Effector memory CD8-positive, alpha-beta T cell (primary cell): ENCODE data around the gene ZNF487.
"Not testable (repeated sequence)": the region's sequence is repeated elsewhere in the genome, so short reads cannot be mapped to it uniquely, and the experiment has no call there.

ENCODE experiments used
- ATAC-seq: fragments of 150-1000 bp; cut with Tn5 transposase; replicated peaks from 2 replicates; pipeline ENCODE4 v1.10.0; 2021; ENCODE audit warnings: mild to moderate bottlenecking, moderate library complexity
- DNase-seq, 3 experiments: peaks; one replicate each; pipeline ENCODE4 v3.0.0; 2021
- H3K27ac Mint-ChIP-seq, 2 donors: one replicate each; pipeline ENCODE4 v1.8.0; 2022; ENCODE audit warnings: mild to moderate bottlenecking in 2 of 2, mixed read lengths in 2 of 2, moderate library complexity in 2 of 2
- H3K27me3 Mint-ChIP-seq, 2 donors: one replicate each; pipeline ENCODE4 v1.8.0; 2022; ENCODE audit warnings: mixed read lengths in 2 of 2
- H3K36me3 Mint-ChIP-seq: one replicate; pipeline ENCODE4 v1.8.0; 2022; ENCODE audit warnings: mild to moderate bottlenecking, moderate library complexity, mixed read lengths; ENCODE audit not compliant: insufficient read depth
- H3K4me1 Mint-ChIP-seq, 2 donors: one replicate each; pipeline ENCODE4 v1.8.0; 2022; ENCODE audit warnings: low read depth in 2 of 2, mixed read lengths in 2 of 2
- H3K4me3 Mint-ChIP-seq, 2 donors: one replicate each; pipeline ENCODE4 v1.8.0; 2022; ENCODE audit warnings: mild to moderate bottlenecking in 2 of 2, mixed read lengths in 2 of 2, moderate library complexity in 2 of 2
- H3K9me3 Mint-ChIP-seq, 2 donors: one replicate each; pipeline ENCODE4 v1.8.0; 2022; ENCODE audit warnings: mixed read lengths in 2 of 2

ZNF487 gene

DNA sequence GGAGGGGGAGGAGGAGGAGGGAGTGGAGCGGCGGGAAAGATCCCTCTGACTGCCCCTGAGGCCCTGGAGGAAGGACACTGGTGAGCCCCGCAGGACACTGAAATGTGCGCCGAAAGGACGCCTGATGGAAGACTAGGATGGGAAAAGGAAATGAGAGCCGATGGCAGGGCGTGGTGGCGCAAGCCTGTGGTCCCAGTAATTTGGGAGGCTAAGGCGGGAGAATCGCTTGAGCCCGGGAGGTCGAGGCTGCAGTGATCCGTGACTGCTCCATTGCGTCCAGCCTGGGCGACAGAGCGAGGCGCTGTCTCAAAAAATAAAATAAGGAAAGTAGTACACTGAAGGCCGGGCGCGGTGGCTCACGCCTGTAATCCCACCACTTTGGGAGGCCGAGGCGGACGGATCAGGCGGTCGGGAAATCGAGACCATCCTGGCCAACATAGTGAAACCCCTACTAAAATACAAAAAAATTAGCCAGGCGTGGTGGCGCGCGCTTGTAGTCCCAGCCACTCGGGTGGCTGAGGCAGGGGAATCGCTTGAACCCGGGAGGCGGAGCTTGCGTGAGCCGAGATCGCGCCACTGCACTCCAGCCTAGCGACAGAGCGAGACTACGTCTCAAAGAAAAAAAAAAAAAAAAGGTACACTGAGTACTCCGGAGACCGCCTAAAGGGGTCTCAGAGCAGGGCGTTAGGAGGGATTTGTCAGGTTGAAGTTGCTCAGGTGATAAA is 27.4 kb upstream of the ZNF487 start:
- DNase-seq, result peak; percentile 68 to 69 (median 69)
- Mint-ChIP-seq H3K4me1 (peaks cover 25 to 27% of the 10 kb centered on the region in 2 donors), H3K27me3 (no peaks in the 10 kb centered on the region), H3K36me3 (peaks cover 60% of the 10 kb centered on the region), H3K9me3 (no peaks in the 10 kb centered on the region), H3K4me3 (peak overlapping the region; percentile 86 to 97), H3K27ac (peak overlapping the region; percentile 99 to 100)
- ATAC-seq, result peak; percentile 22

GRCh38 chr10:43410345-43410744 is 26.6 kb upstream of the ZNF487 start:
- Mint-ChIP-seq H3K27ac (peak overlapping the region; percentile 99 to 100), H3K4me1 (peaks cover 21 to 23% of the 10 kb centered on the region in 2 donors), H3K4me3 (peak overlapping the region; percentile 86 to 97), H3K9me3 (no peaks in the 10 kb centered on the region), H3K36me3 (peaks cover 52% of the 10 kb centered on the region), H3K27me3 (no peaks in the 10 kb centered on the region)
- DNase-seq (no peak), ATAC-seq (no peak)

GRCh38 chr10:43411536-43411935 is 25.4 kb upstream of the ZNF487 start:
- no peaks in the 10 kb centered on the region for H3K27me3 Mint-ChIP-seq
- no peak overlapping the region for H3K27ac Mint-ChIP-seq
- peaks cover 45% of the 10 kb centered on the region for H3K36me3 Mint-ChIP-seq
- DNase-seq, result no peak
- no peak overlapping the region for H3K4me3 Mint-ChIP-seq
- H3K4me1 Mint-ChIP-seq, result peaks cover 18 to 23% of the 10 kb centered on the region in 2 donors
- no peak for ATAC-seq
- no peaks in the 10 kb centered on the region for H3K9me3 Mint-ChIP-seq

GRCh38 chr10:43415544-43415943 is 21.4 kb upstream of the ZNF487 start:
- H3K27me3 Mint-ChIP-seq, result no peaks in the 10 kb centered on the region
- H3K36me3 Mint-ChIP-seq, result peaks cover 35% of the 10 kb centered on the region
- ATAC-seq (no peak), DNase-seq (no peak)
- no peak overlapping the region for H3K27ac Mint-ChIP-seq
- no peak overlapping the region for H3K4me3 Mint-ChIP-seq
- H3K4me1 Mint-ChIP-seq, result peaks cover 19 to 31% of the 10 kb centered on the region in 2 donors
- no peaks in the 10 kb centered on the region for H3K9me3 Mint-ChIP-seq

DNA sequence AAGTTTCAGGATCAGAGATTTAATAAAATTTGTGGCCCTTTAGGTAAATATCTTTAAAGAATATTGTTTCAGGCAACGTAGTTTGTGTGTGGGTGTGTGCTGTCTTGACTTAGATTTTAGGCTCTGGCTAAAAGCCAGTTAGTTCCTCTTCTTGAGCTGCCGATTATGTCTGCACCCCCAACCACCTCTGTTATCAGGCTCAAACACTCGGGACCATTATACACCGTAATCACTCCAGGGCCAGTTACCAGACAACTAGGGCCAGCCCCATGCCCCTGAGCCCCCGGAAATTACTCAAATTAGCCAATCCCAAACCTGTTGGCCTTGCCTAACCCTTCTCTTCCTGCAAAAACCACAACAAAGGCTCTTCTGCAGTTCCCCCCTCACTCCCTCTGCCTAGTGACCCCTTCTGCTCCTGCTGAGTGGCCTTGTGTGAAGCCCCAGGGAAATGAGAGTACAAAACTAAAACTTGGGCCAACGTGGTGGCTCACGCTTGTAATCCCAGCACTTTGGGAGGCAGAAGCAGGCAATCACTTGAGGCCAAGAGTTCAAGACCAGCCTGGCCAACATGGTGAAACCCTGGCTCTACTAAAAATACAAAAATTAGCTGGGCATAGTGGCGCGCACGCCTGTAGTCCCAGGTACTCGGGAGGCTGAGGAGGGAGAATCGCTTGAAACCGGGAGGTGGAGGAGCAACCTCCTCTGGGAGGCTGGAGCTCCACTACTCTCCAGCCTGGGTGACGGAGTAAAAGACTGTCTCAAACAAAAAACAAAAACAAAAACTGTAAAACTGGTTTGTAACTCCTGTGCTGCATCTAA is 18.8 kb upstream of the ZNF487 start:
- DNase-seq (peak; percentile 31 to 41 (median 31)), ATAC-seq (peak; percentile 29)
- H3K36me3 Mint-ChIP-seq, result peaks cover 45% of the 10 kb centered on the region
- H3K27ac Mint-ChIP-seq, result peak overlapping the region; percentile 85 to 89
- H3K27me3 Mint-ChIP-seq, result no peaks in the 10 kb centered on the region
- peaks cover 28 to 39% of the 10 kb centered on the region in 2 donors for H3K4me1 Mint-ChIP-seq
- peak overlapping the region; percentile 54 to 62 for H3K4me3 Mint-ChIP-seq
- H3K9me3 Mint-ChIP-seq, result no peaks in the 10 kb centered on the region

DNA sequence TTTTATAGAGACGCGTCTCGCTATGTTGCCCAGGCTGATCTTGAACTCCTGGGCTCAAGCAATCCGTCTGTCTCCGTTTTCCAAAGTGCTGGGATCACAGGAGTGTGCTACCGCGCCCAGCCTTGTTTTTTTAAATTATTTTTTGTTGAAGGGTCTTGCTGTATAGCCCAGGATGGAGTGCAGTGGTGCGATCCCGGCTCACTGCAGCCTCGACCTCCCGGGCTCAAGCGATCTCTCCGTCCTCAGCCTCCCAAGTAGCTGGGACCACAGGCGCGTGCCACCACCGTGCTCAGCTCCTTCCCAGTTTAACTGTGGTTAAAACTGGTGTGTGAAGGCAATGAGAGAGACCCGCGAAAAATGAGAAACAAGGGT is 16.9 kb upstream of the ZNF487 start:
- peaks cover 28 to 39% of the 10 kb centered on the region in 2 donors for H3K4me1 Mint-ChIP-seq
- H3K4me3 Mint-ChIP-seq, result peak overlapping the region; percentile 87 to 98
- ATAC-seq, result no peak

DNA sequence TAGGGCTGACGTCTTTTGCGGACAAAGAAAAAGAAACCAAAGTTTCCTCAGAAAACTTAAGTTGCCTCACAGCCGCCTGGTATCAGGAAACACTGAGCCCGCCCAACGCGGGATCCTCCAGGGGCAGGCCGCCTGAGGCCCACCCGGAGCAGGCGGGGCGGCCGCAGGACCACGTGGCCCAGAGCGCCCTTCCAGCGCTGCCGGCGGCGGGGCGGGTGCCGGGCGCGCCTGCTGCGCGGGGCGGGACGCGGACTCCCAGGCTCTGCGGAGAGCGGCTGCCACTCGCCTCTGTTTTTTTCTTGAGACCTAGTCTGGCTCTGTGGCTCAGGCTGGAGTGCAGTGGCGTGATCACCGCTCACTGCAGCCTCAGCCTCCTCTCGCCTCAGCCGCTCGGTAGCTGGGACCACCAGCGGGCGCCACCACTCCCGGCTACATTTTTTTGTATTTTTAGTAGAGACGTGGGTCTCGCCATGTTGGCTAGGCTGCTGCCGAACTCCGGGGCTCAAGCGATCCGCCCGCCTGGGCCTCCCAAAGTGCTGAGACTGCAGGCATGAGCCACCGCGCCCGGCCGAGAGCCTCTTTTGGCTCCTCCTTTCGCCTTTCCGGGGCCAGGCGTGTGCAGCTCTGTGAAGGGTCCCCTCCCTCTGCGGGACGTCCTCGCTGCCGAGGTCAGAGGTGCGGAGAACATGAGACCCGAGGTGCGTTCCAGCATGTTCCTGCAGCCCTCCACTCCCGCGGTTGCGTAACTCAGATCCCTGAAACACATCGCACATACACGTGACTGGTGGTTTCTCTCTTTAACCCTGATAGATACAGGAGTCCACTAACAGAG is 16.3 kb upstream of the ZNF487 start:
- peak; percentile 77 to 82 (median 79) for DNase-seq
- peaks cover 28 to 39% of the 10 kb centered on the region in 2 donors for H3K4me1 Mint-ChIP-seq
- peak; percentile 85 for ATAC-seq
- H3K9me3 Mint-ChIP-seq, result no peaks in the 10 kb centered on the region
- peak overlapping the region; percentile 87 to 98 for H3K4me3 Mint-ChIP-seq
- H3K36me3 Mint-ChIP-seq, result peaks cover 43% of the 10 kb centered on the region
- peak overlapping the region; percentile 98 for H3K27ac Mint-ChIP-seq
- H3K27me3 Mint-ChIP-seq, result no peaks in the 10 kb centered on the region

More for the DNA sequence above, 16.9 kb upstream of the ZNF487 start:
- Mint-ChIP-seq H3K36me3 (peaks cover 45% of the 10 kb centered on the region), H3K27me3 (no peaks in the 10 kb centered on the region), H3K27ac (peak overlapping the region; percentile 98), H3K9me3 (no peaks in the 10 kb centered on the region)
- DNase-seq, result no peak

DNA sequence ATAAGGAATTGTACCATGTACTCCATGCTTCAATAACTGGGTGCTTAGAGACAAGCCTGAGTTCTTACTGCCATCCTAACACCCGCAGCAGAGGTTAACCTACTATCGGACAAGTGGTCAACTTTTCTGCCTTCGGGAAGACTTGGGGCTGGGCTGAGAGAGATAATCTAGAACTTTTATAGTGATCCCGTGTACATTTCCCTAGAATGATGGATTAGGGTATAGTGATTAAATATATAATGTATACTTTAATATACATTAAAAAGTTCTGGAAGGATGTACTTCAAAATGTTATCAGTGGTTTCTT is 15.8 kb upstream of the ZNF487 start:
- Mint-ChIP-seq H3K27me3 (no peaks in the 10 kb centered on the region), H3K4me1 (peaks cover 28 to 39% of the 10 kb centered on the region in 2 donors), H3K36me3 (peaks cover 40% of the 10 kb centered on the region), H3K9me3 (no peaks in the 10 kb centered on the region), H3K4me3 (peak overlapping the region; percentile 87 to 98), H3K27ac (peak overlapping the region; percentile 98)
- DNase-seq (no peak), ATAC-seq (no peak)

DNA sequence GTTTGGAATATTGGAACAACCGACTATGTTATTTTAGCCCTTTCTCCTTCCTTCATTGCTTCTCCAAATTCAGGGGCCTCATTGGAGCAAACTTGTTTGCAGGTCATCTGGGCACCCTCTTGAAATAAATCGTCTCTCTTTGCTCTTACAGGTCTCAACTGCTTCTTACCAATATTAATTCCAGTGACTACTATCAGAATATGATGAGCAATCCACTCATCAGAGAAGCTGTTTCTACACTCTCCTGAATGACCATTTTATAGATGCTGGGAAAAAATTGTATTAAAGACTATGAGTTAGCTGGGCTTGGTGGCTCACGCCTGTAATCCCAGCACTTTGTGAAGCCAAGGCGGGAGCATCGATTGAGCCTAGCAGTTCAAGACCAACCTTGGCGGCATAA is 15.4 kb upstream of the ZNF487 start:
- ATAC-seq, result no peak
- Mint-ChIP-seq H3K27me3 (no peaks in the 10 kb centered on the region), H3K4me3 (peak overlapping the region; percentile 87 to 98), H3K27ac (peak overlapping the region in 1 of 2 donors; percentile 98), H3K9me3 (no peaks in the 10 kb centered on the region), H3K36me3 (peaks cover 39% of the 10 kb centered on the region), H3K4me1 (peaks cover 28 to 39% of the 10 kb centered on the region in 2 donors)
- DNase-seq, result no peak

DNA sequence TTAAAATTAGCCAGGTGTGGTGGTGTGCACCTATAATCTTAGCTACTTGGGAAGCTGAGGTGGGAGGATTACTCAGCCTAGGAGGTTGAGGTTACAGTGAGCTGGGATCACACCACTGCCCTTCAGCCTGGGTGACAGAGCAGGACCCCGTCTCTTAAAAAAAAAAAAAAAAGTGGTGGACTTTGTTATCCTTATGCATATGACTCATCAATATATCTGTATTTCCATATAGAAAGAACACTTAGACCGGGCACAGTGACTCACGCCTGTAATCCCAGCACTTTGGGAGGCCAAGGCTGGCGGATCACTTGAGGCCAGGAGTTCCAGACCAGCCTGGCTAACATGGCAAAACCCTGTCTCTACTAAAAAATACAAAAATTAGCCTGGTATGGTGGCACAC is 15.0 kb upstream of the ZNF487 start:
- H3K4me1 Mint-ChIP-seq, result peaks cover 28 to 39% of the 10 kb centered on the region in 2 donors

DNA sequence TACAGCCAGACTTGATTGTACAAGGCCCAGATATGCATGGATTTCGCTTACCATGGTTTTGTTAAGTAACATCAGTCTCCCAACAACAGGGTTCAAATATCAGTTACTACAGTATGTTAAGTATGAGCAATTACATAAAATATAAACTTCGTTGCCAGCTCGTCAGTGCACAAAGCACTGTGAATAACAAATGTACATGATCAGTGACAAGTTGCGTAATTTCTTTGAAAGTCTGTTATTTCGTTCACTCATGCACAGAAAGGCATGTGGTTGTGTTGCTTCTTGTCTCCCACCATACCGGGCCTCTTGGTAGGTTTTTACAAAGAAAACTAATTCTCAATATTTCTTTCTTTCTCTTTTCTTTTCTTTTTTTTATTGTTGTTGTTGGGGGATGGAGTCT is 12.5 kb upstream of the ZNF487 start:
- Mint-ChIP-seq H3K4me1 (peaks cover 17 to 18% of the 10 kb centered on the region in 2 donors), H3K4me3 (no peak overlapping the region), H3K9me3 (no peaks in the 10 kb centered on the region), H3K27ac (no peak overlapping the region), H3K27me3 (no peaks in the 10 kb centered on the region), H3K36me3 (peaks cover 18% of the 10 kb centered on the region)
- DNase-seq, result no peak
- ATAC-seq, result no peak

More for the DNA sequence above, 15.0 kb upstream of the ZNF487 start:
- not testable (repeated sequence) for H3K9me3 Mint-ChIP-seq, ATAC-seq, H3K27me3 Mint-ChIP-seq, DNase-seq
- peak overlapping the region in 1 of 2 donors; percentile 98 for H3K27ac Mint-ChIP-seq
- peak overlapping the region; percentile 87 to 98 for H3K4me3 Mint-ChIP-seq
- H3K36me3 Mint-ChIP-seq, result peaks cover 35% of the 10 kb centered on the region

DNA sequence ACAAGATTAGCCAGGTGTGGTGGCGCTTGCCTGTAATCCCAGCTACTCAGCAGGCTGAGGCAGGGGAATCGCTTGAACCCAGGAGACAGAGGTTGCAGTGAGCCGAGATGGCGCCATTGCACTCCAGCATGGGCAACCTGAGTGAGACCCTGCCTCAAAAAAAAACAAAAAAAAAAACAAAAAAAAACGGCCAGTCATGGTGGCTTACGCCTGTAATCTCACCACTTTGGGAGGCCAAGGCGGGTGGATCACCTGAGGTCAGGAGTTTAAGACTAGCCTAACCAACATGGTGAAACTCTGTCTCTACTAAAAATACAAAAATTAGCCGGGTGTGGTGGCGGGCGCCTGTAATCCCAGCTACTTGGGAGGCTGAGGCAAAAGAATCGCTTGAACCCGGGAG is 10.4 kb upstream of the ZNF487 start:
- not testable (repeated sequence) for H3K27ac Mint-ChIP-seq, ATAC-seq, DNase-seq, H3K27me3 Mint-ChIP-seq, H3K36me3 Mint-ChIP-seq, H3K4me1 Mint-ChIP-seq, H3K9me3 Mint-ChIP-seq, H3K4me3 Mint-ChIP-seq

DNA sequence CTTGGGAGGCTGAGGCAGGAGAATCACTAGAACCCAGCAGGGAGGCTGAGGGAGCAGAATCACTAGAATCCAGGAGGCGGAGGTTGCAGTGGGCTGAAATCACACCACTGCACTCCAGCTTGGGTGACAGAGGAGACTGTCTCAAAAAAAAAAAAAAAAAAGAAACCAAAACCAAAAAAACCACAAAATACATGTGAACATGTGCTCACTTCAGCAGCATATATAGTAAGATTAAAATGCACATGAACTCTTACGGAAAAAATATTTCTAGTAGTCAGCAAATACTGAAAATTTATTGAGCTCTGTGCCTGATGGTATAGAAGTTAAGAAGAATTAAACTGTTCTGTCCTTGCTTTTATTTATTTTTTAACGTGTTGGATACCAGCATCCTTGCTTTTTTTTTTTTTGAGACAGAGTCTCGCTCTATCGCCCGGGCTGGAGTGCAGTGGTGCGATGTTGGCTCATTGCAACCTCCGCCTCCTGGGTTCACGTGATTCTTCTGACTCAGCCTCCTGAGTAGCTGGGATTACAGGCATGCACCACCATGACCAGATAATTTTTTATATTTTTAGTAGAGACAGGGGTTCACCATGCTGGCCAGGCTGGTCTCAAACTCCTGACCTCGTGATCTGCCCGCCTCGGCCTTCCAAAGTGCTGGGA is 9.6 kb upstream of the ZNF487 start:
- Mint-ChIP-seq H3K4me1 (no peaks in the 10 kb centered on the region), H3K4me3 (no peak overlapping the region), H3K36me3 (peaks cover 3% of the 10 kb centered on the region), H3K27me3 (no peaks in the 10 kb centered on the region), H3K27ac (peak overlapping the region in 1 of 2 donors; percentile 44), H3K9me3 (no peaks in the 10 kb centered on the region)
- ATAC-seq, result peak; percentile 80
- no peak for DNase-seq
